Endometrial microvascular endothelial cells (primary cell): Measurements from ENCODE around the gene C1orf105. TPM values are rescaled to one million over a fixed set of nuclear protein-coding genes. Genes with fewer than 3 reads are reported as not detected.
"Not testable (repeated sequence)": the region's sequence is repeated elsewhere in the genome, so short reads cannot be mapped to it uniquely, and the experiment has no call there.

Experiments used
- in situ Hi-C: cut with HindIII; loops from 2 replicates; pipeline ENCODE4 v1.10.0; 2017; ENCODE audit warnings: low sequenced_read_pairs, low pct_unique_long_range_greater_than_20kb; ENCODE audit errors: inconsistent ontology term
- total RNA-seq: library from RNA; depleted of rRNA; stranded (reverse); fragments of >200 nt; gene quantifications from one replicate; pipeline ENCODE4 v1.2.3, GENCODE V29; 2015; ENCODE audit errors: inconsistent ontology term

C1orf105 gene
- total RNA-seq, 1 donor from 2014 or later = not detected

GRCh38 chr1:172414331-172414730, 6.2 kb upstream of the C1orf105 start:
- in situ Hi-C loops = loop anchor here (25.0 kb wide), 1 partner anchor 402 kb away; no protein-coding TSS in a partner anchor

GRCh38 chr1:172416496-172417035, 3.9 kb upstream of the C1orf105 start:
- in situ Hi-C loops = loop anchor here (25.0 kb wide), 1 partner anchor 404 kb away; no protein-coding TSS in a partner anchor

- in situ Hi-C loops = loop anchor here (25.0 kb wide), 1 partner anchor 405 kb away; no protein-coding TSS in a partner anchor
Measured at GRCh38 chr1:172417557-172417956, 2.9 kb upstream of the C1orf105 start.

GRCh38 chr1:172421974-172422604, 1.6 kb downstream of the C1orf105 start:
- in situ Hi-C loops = loop anchor here (25.0 kb wide), 1 partner anchor 410 kb away; no protein-coding TSS in a partner anchor

GRCh38 chr1:172423336-172423735, 2.9 kb downstream of the C1orf105 start:
- in situ Hi-C loops = loop anchor here (25.0 kb wide), 1 partner anchor 411 kb away; no protein-coding TSS in a partner anchor

- in situ Hi-C loops = no loop called here
Measured at GRCh38 chr1:172425339-172425738, 4.9 kb downstream of the C1orf105 start.

GRCh38 chr1:172427191-172427590, 6.7 kb downstream of the C1orf105 start:
- in situ Hi-C loops = no loop called here

GRCh38 chr1:172429331-172430127, 9.0 kb downstream of the C1orf105 start:
- in situ Hi-C loops = no loop called here

GRCh38 chr1:172430128-172430454, 9.6 kb downstream of the C1orf105 start:
- in situ Hi-C loops = no loop called here

- in situ Hi-C loops = no loop called here
Measured at GRCh38 chr1:172431204-172431603, 10.7 kb downstream of the C1orf105 start.

- in situ Hi-C loops = no loop called here
Measured at GRCh38 chr1:172431721-172432192, 11.3 kb downstream of the C1orf105 start.

- in situ Hi-C loops = not testable (repeated sequence)
Measured at GRCh38 chr1:172437183-172437582, 16.7 kb downstream of the C1orf105 start.

GRCh38 chr1:172442404-172442803, 21.9 kb downstream of the C1orf105 start:
- in situ Hi-C loops = no loop called here

- in situ Hi-C loops = no loop called here
Measured at GRCh38 chr1:172442843-172443565, 22.5 kb downstream of the C1orf105 start.

- in situ Hi-C loops = no loop called here
Measured at GRCh38 chr1:172443666-172444453, 23.4 kb downstream of the C1orf105 start, which contains the start of gene PIGC. Gene PIGC, minus strand, starts transcription at chr1:172444069. Its CDS starts 1,447 bp downstream, at chr1:172442622.

- in situ Hi-C loops = no loop called here
Measured at GRCh38 chr1:172446547-172446946, 26.1 kb downstream of the C1orf105 start.

GRCh38 chr1:172447641-172448040, 27.2 kb downstream of the C1orf105 start:
- in situ Hi-C loops = no loop called here

GRCh38 chr1:172448995-172449584, 28.6 kb downstream of the C1orf105 start:
- in situ Hi-C loops = no loop called here
